Trophoblast cell (in vitro differentiated cells and primary cell): ENCODE measurements around the gene FHIT.

Experiments
- DNase-seq, 2 donors: peaks; one replicate each; pipeline ENCODE4 v3.0.0-alpha.2; 2016
- H2AFZ ChIP-seq: 2 replicates; pipeline ENCODE4 v1.6.1; 2013; ENCODE audit warnings: low read length, moderate library complexity, mild to moderate bottlenecking; ENCODE audit not compliant: insufficient read depth, poor library complexity
- H2AK5ac ChIP-seq: 2 replicates; pipeline ENCODE4 v1.6.1; 2013; ENCODE audit warnings: mild to moderate bottlenecking, low read length
- H2BK120ac ChIP-seq: 2 replicates; pipeline ENCODE4 v1.6.1; 2013; ENCODE audit warnings: low read length, mild to moderate bottlenecking, moderate library complexity; ENCODE audit not compliant: insufficient read depth, poor library complexity
- H2BK12ac ChIP-seq: 2 replicates; pipeline ENCODE4 v1.6.1; 2013; ENCODE audit warnings: mild to moderate bottlenecking, low read length, moderate library complexity
- H2BK5ac ChIP-seq: 2 replicates; pipeline ENCODE4 v1.6.1; 2013; ENCODE audit warnings: low read length, low read depth, moderate library complexity, mild to moderate bottlenecking; ENCODE audit not compliant: poor library complexity
- H3K14ac ChIP-seq: 2 replicates; pipeline ENCODE4 v1.6.1; 2013; ENCODE audit warnings: mild to moderate bottlenecking, low read length
- H3K18ac ChIP-seq: 2 replicates; pipeline ENCODE4 v1.6.1; 2013; ENCODE audit warnings: mild to moderate bottlenecking, low read length
- H3K23ac ChIP-seq: 2 replicates; pipeline ENCODE4 v1.6.1; 2013; ENCODE audit warnings: low read length
- H3K27ac ChIP-seq: 2 replicates; pipeline ENCODE4 v1.5.1; 2013; ENCODE audit warnings: low read depth, mild to moderate bottlenecking, inconsistent platforms, low read length, moderate library complexity
- H3K27me3 ChIP-seq: 2 replicates; pipeline ENCODE4 v1.6.1; 2013; ENCODE audit warnings: inconsistent platforms, mild to moderate bottlenecking, low read length, moderate library complexity; ENCODE audit not compliant: insufficient read depth
- H3K36me3 ChIP-seq, 2 experiments: 1 replicate in 1 of 2; 2 replicates in 1 of 2; pipeline ENCODE4 v1.6.1; 2013; ENCODE audit warnings: low read length in 2 of 2, mild to moderate bottlenecking in 2 of 2, moderate library complexity in 1 of 2; ENCODE audit not compliant: insufficient read depth in 2 of 2, control insufficient read depth in 1 of 2
- H3K4ac ChIP-seq: 2 replicates; pipeline ENCODE4 v1.6.1; 2013; ENCODE audit warnings: low read depth, mild to moderate bottlenecking, low read length, moderate library complexity
- H3K4me1 ChIP-seq, 2 experiments: 1 replicate in 1 of 2; 2 replicates in 1 of 2; pipeline ENCODE4 v1.6.1; 2013; ENCODE audit warnings: low read length in 2 of 2, mild to moderate bottlenecking in 2 of 2, moderate library complexity in 1 of 2; ENCODE audit not compliant: insufficient read depth in 2 of 2, control insufficient read depth in 1 of 2
- H3K4me2 ChIP-seq: 2 replicates; pipeline ENCODE4 v1.6.1; 2013; ENCODE audit warnings: inconsistent platforms, mild to moderate bottlenecking, low read length, moderate library complexity
- H3K4me3 ChIP-seq: 2 replicates; pipeline ENCODE4 v1.5.1; 2013; ENCODE audit warnings: mild to moderate bottlenecking, low read depth, low read length, inconsistent platforms
- H3K79me1 ChIP-seq: one replicate; pipeline ENCODE4 v1.6.1; 2013; ENCODE audit warnings: low read length
- H3K79me2 ChIP-seq: 2 replicates; pipeline ENCODE4 v1.6.1; 2013; ENCODE audit warnings: low read length, mild to moderate bottlenecking; ENCODE audit not compliant: control insufficient read depth, insufficient read depth, poor library complexity
- H3K9ac ChIP-seq: 2 replicates; pipeline ENCODE4 v1.6.1; 2013; ENCODE audit warnings: mild to moderate bottlenecking, low read length
- H3K9me3 ChIP-seq: 2 replicates; pipeline ENCODE4 v1.6.1; 2013; ENCODE audit warnings: low read depth, mild to moderate bottlenecking, control low read depth, inconsistent platforms, low read length; ENCODE audit not compliant: insufficient read depth
- H4K12ac ChIP-seq: 2 replicates; pipeline ENCODE4 v1.6.1; 2013; ENCODE audit warnings: low read depth, mild to moderate bottlenecking, low read length, moderate library complexity
- H4K8ac ChIP-seq: 2 replicates; pipeline ENCODE4 v1.6.1; 2013; ENCODE audit warnings: low read depth, mild to moderate bottlenecking, low read length, moderate library complexity
- H4K91ac ChIP-seq: one replicate; pipeline ENCODE4 v1.6.1; 2013; ENCODE audit warnings: low read depth, mild to moderate bottlenecking, low read length, moderate library complexity
- WGBS: extraction: QIAGEN DNeasy Blood & Tissue Kit; methylation state at CpG from one replicate; pipeline ENCODE4 v1.1.7; 2013; ENCODE audit warnings: missing lambda C conversion rate; ENCODE audit not compliant: insufficient read length, insufficient coverage; ENCODE audit errors: extremely low coverage; 5-methylcytosine and 5-hydroxymethylcytosine counted together

Gene FHIT

GRCh38 chr3:60238550-60238949 lies 1012.7 kb downstream of the FHIT start:
- Histone ChIP-seq H3K4me1 (no peaks in the 10 kb centered on the region), H3K79me1 (no peaks in the 10 kb centered on the region), H3K9ac (no peak overlapping the region), H3K4me2 (no peak overlapping the region), H3K14ac (no peak overlapping the region), H2AFZ (no peak overlapping the region), H3K36me3 (no peaks in the 10 kb centered on the region), H4K91ac (no peak overlapping the region), H2AK5ac (no peak overlapping the region), H3K4ac (no peak overlapping the region), H4K12ac (no peak overlapping the region), H3K79me2 (no peaks in the 10 kb centered on the region), H3K27me3 (no peaks in the 10 kb centered on the region), H2BK120ac (no peak overlapping the region), H2BK5ac (no peak overlapping the region), H3K27ac (no peak overlapping the region), H4K8ac (no peak overlapping the region), H3K18ac (no peak overlapping the region), H2BK12ac (no peak overlapping the region), H3K4me3 (no peak overlapping the region), H3K23ac (no peak overlapping the region), H3K9me3 (peaks cover 2% of the 10 kb centered on the region)
- no peak for DNase-seq
- no CpG with 5 or more reads among the region's 2 CpGs for WGBS

DNA sequence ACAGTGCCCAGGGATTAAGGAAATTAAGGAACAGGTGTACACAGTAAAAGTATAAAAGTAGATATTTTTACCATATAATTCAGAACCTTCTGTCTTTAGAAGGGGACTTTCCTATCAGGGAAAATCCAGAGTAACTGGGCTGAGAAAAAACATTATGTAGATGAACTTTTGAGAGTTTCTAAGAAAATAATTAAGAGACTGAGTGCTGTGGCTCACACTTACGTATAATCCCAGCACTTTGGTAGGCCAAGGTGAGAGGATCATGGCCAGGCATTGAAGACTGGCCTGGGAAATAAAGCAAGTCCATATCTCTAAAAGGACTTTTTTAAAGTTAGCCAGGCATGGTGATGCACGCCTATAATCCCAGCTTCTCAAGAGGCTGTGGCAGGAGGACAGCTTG lies 1021.8 kb downstream of the FHIT start:
- H3K36me3 ChIP-seq: no peaks in the 10 kb centered on the region
- H3K27ac ChIP-seq: no peak overlapping the region
- no peaks in the 10 kb centered on the region for H3K79me1 ChIP-seq
- no peak overlapping the region for H2BK120ac ChIP-seq
- H4K12ac ChIP-seq: no peak overlapping the region
- no peak overlapping the region for H3K14ac ChIP-seq
- no peaks in the 10 kb centered on the region for H3K27me3 ChIP-seq
- no peak overlapping the region for H2AFZ ChIP-seq
- no peak overlapping the region for H3K9ac ChIP-seq
- no CpG with 5 or more reads among the region's 2 CpGs for WGBS
- no peak overlapping the region for H3K4me3 ChIP-seq
- no peak overlapping the region for H2BK5ac ChIP-seq
- no peak overlapping the region for H4K8ac ChIP-seq
- no peak overlapping the region for H3K23ac ChIP-seq
- H3K18ac ChIP-seq: no peak overlapping the region
- H4K91ac ChIP-seq: no peak overlapping the region
- H2AK5ac ChIP-seq: no peak overlapping the region
- H3K9me3 ChIP-seq: peaks cover 2% of the 10 kb centered on the region
- no peaks in the 10 kb centered on the region for H3K4me1 ChIP-seq
- no peaks in the 10 kb centered on the region for H3K79me2 ChIP-seq
- no peak overlapping the region for H3K4me2 ChIP-seq
- no peak for DNase-seq
- H3K4ac ChIP-seq: no peak overlapping the region
- H2BK12ac ChIP-seq: no peak overlapping the region

DNA sequence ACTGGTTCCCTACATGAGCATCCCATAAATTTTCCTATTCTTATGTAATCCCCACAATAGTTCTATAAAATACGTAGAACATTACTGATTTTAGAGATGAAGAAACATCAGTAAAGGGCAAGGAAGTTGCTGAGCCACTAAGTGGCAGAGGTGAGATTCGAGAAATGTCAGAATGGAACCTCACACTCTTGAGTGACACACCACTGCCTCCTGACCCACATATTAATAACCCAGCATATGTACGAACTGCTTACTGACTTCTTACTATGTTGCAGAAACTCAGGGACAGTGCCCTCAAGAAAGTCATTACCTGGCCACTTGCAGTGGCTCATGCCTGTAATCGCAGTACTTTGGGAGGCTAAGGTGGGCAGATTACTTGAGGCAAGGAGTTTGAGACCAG lies 1022.4 kb downstream of the FHIT start:
- DNase-seq: no peak
- no peak overlapping the region for H3K9ac ChIP-seq
- H2AK5ac ChIP-seq: no peak overlapping the region
- no peaks in the 10 kb centered on the region for H3K27me3 ChIP-seq
- no peak overlapping the region for H3K14ac ChIP-seq
- no CpG with 5 or more reads among the region's 4 CpGs for WGBS
- H2BK12ac ChIP-seq: no peak overlapping the region
- no peak overlapping the region for H4K91ac ChIP-seq
- no peak overlapping the region for H2AFZ ChIP-seq
- peaks cover 2% of the 10 kb centered on the region for H3K9me3 ChIP-seq
- no peaks in the 10 kb centered on the region for H3K36me3 ChIP-seq
- H3K4me3 ChIP-seq: no peak overlapping the region
- H3K27ac ChIP-seq: no peak overlapping the region
- no peaks in the 10 kb centered on the region for H3K79me2 ChIP-seq
- H3K4me2 ChIP-seq: no peak overlapping the region
- H3K79me1 ChIP-seq: no peaks in the 10 kb centered on the region
- H4K12ac ChIP-seq: no peak overlapping the region
- no peak overlapping the region for H3K23ac ChIP-seq
- no peak overlapping the region for H4K8ac ChIP-seq
- H3K4me1 ChIP-seq: no peaks in the 10 kb centered on the region
- H3K4ac ChIP-seq: no peak overlapping the region
- no peak overlapping the region for H3K18ac ChIP-seq
- no peak overlapping the region for H2BK5ac ChIP-seq
- H2BK120ac ChIP-seq: no peak overlapping the region

- no peak overlapping the region for H2BK5ac ChIP-seq
- no peaks in the 10 kb centered on the region for H3K79me2 ChIP-seq
- no peak overlapping the region for H3K4ac ChIP-seq
- H3K9me3 ChIP-seq: no peaks in the 10 kb centered on the region
- no peak overlapping the region for H2BK12ac ChIP-seq
- no CpG with 5 or more reads among the region's 2 CpGs for WGBS
- no peaks in the 10 kb centered on the region for H3K27me3 ChIP-seq
- DNase-seq: no peak
- H3K27ac ChIP-seq: no peak overlapping the region
- no peak overlapping the region for H3K4me3 ChIP-seq
- no peak overlapping the region for H4K12ac ChIP-seq
- no peak overlapping the region for H2AK5ac ChIP-seq
- H4K8ac ChIP-seq: no peak overlapping the region
- H3K4me1 ChIP-seq: no peaks in the 10 kb centered on the region
- no peak overlapping the region for H2AFZ ChIP-seq
- H3K14ac ChIP-seq: no peak overlapping the region
- H2BK120ac ChIP-seq: no peak overlapping the region
- H3K23ac ChIP-seq: no peak overlapping the region
- no peaks in the 10 kb centered on the region for H3K79me1 ChIP-seq
- H3K18ac ChIP-seq: no peak overlapping the region
- no peak overlapping the region for H4K91ac ChIP-seq
- H3K36me3 ChIP-seq: no peaks in the 10 kb centered on the region
- no peak overlapping the region for H3K9ac ChIP-seq
- no peak overlapping the region for H3K4me2 ChIP-seq
Observed at GRCh38 chr3:60226912-60227311, 1024.3 kb downstream of the FHIT start.
